ENCODE data around the gene TMEM62. TPM values are rescaled to one million over a fixed set of nuclear protein-coding genes. Genes with fewer than 3 reads are reported as not detected.

TMEM62 gene
- total RNA-seq, 1 experiment from 2014 or later = 7.2 TPM

GRCh38 chr15:43095243-43095642 lies 38.1 kb upstream of the TMEM62 start:
- peaks cover 4 to 17% (median 12%) of the 10 kb centered on the region in 3 experiments for H3K36me3 Mint-ChIP-seq (ENCODE audit: insufficient read depth in 1 of 3, low read depth in 3 of 3)
- Histone ChIP-seq H3K4me1 (ENCODE audit: insufficient read depth, low read length) (no peaks in the 10 kb centered on the region), H3K27me3 (ENCODE audit: insufficient read depth, low read length) (no peaks in the 10 kb centered on the region), H2BK120ac (ENCODE audit: low read depth, low read length, poor library complexity, severe bottlenecking) (no peak overlapping the region), H2BK12ac (ENCODE audit: insufficient read length, low read depth, low read length) (no peak overlapping the region), H2BK20ac (ENCODE audit: low read depth, low read length, poor library complexity, severe bottlenecking) (no peak overlapping the region), H3K14ac (ENCODE audit: insufficient read depth, low read length) (no peak overlapping the region), H3K18ac (ENCODE audit: insufficient read length, low read depth, low read length) (no peak overlapping the region), H4K5ac (ENCODE audit: insufficient read length, low read depth, low read length) (no peak overlapping the region), H3K9ac (ENCODE audit: extremely low read depth, insufficient read length, low read length) (no peak overlapping the region), H3K9me3 (ENCODE audit: control insufficient read depth, low read depth, low read length) (no peaks in the 10 kb centered on the region), H3K23ac (ENCODE audit: insufficient read length, low read depth, low read length) (no peak overlapping the region), H2AK5ac (ENCODE audit: insufficient read length, low read length) (no peak overlapping the region), H4K8ac (replicated peaks; ENCODE audit: insufficient read length, low read depth, low read length) (no peak overlapping the region), H3K56ac (ENCODE audit: insufficient read length, low read depth, low read length) (no peak overlapping the region), H3K27ac (ENCODE audit: insufficient read length, low read depth, low read length) (no peak overlapping the region), H3K79me1 (ENCODE audit: insufficient read depth, low read depth, low read length, poor library complexity, severe bottlenecking) (peaks cover 7% of the 10 kb centered on the region), H4K91ac (ENCODE audit: insufficient read length, low read depth, low read length) (no peak overlapping the region), H3K4me2 (ENCODE audit: insufficient read depth, insufficient read length, low read length) (no peak overlapping the region), H3K23me2 (ENCODE audit: insufficient read length, low read depth, low read length, poor library complexity, severe bottlenecking) (no peaks in the 10 kb centered on the region), H4K20me1 (ENCODE audit: control insufficient read depth, insufficient read depth, insufficient read length) (no peaks in the 10 kb centered on the region), H2BK15ac (ENCODE audit: low read depth, low read length) (no peak overlapping the region), H2BK5ac (ENCODE audit: insufficient read length, low read length) (no peak overlapping the region), H2AFZ (ENCODE audit: low read length) (no peak overlapping the region), H3T11ph (ENCODE audit: low read length) (no peak overlapping the region), H3K4ac (ENCODE audit: low read depth, low read length) (no peak overlapping the region), H3K79me2 (ENCODE audit: insufficient read depth, low read length) (no peaks in the 10 kb centered on the region; the same call in 1 of the 2 replicates)
- H3K9me3 Mint-ChIP-seq = no peaks in the 10 kb centered on the region
- no peak overlapping the region for H3K4me3 Mint-ChIP-seq
- no peak for TF ChIP-seq CTCF (conservative IDR thresholded peaks at IDR 0.05)
- no peaks in the 10 kb centered on the region for H3K27me3 Mint-ChIP-seq (ENCODE audit: low read depth)
- DNase-seq = no peak
- H3K27ac Mint-ChIP-seq = no peak overlapping the region
- H3K4me1 Mint-ChIP-seq = no peaks in the 10 kb centered on the region; a peak in 1 of 4 replicates
- WGBS (ENCODE audit: extremely low coverage, insufficient read length, low lambda C conversion rate) = no CpG with 5 or more reads among the region's 1 CpG

Data from H9 (cell line).